Suprapubic skin (tissue), 4 donors: ENCODE data around the gene CALN1.

Experiments used
- CTCF ChIP-seq, 2 donors: fragments of 200-600 bp in 1 of 2; fragments of 450-650 bp in 1 of 2; sonication (generic) in 1 of 2; IDR thresholded peaks; one replicate each; pipeline ENCODE4 v1.5.1; 2016 to 2019; ENCODE audit warnings: antibody characterized with exemption in 2 of 2, mild to moderate bottlenecking in 1 of 2, moderate library complexity in 1 of 2
- EP300 ChIP-seq: sonication (generic); formaldehyde crosslinking; IDR thresholded peaks from one replicate; pipeline ENCODE4 v1.6.1; 2017; ENCODE audit warnings: antibody characterized with exemption
- POLR2A ChIP-seq, 2 donors: fragments of 450-650 bp; IDR thresholded peaks; one replicate each; pipeline ENCODE4 v1.6.1; 2017; ENCODE audit warnings: antibody characterized with exemption in 2 of 2, mild to moderate bottlenecking in 2 of 2, moderate library complexity in 2 of 2
- POLR2AphosphoS5 ChIP-seq, 3 donors: sonication (generic); formaldehyde crosslinking; IDR thresholded peaks; one replicate each; pipeline ENCODE4 v1.6.1; 2017; ENCODE audit warnings: antibody characterized with exemption in 3 of 3

GRCh38 chr7:71911051-71911450 is 501.1 kb downstream of the CALN1 start:
- TF ChIP-seq CTCF (IDR thresholded peaks at IDR 0.05): no peak
- no peak for TF ChIP-seq EP300
- no peak for TF ChIP-seq POLR2A (IDR thresholded peaks at IDR 0.05)
- TF ChIP-seq POLR2AphosphoS5 (IDR thresholded peaks at IDR 0.05): no peak
